Activated CD8-positive, alpha-beta T cell treated with anti-CD3 and anti-CD28 coated beads, Interleukin-2, amount 10 ng/mL, durations not matched to agents 7 days and 5 days (primary cell): Measurements from ENCODE around the gene MRPL54. TPM values are rescaled to one million over a fixed set of nuclear protein-coding genes. Genes with fewer than 3 reads are reported as not detected.
"Not testable (repeated sequence)": the region's sequence is repeated elsewhere in the genome, so short reads cannot be mapped to it uniquely, and the experiment has no call there.

Source experiments
- ATAC-seq: fragments of 150-1000 bp; cut with Tn5 transposase; one replicate; pipeline ENCODE4 v1.10.0; 2021; ENCODE audit warnings: moderate library complexity
- CTCF ChIA-PET: fragments of 350-600 bp; sonication (Branson Sonifier 250); formaldehyde crosslinking; loops from one replicate; lab custom pipeline; 2021; ENCODE audit warnings: antibody characterized with exemption; lab: Charles Lee
- POLR2A ChIA-PET: fragments of 350-600 bp; sonication (Branson Sonifier 250); formaldehyde crosslinking; loops from one replicate; lab custom pipeline; 2021; ENCODE audit warnings: antibody characterized with exemption; lab: Charles Lee
- DNase-seq: peaks from one replicate; pipeline ENCODE4 v3.0.0-alpha.2; 2020
- H3K27ac Mint-ChIP-seq: one replicate; pipeline ENCODE4 v1.8.0; 2021; ENCODE audit warnings: mild to moderate bottlenecking, mixed read lengths
- H3K27me3 Mint-ChIP-seq: one replicate; pipeline ENCODE4 v1.8.0; 2021; ENCODE audit warnings: low read depth, mixed read lengths
- H3K36me3 Mint-ChIP-seq: one replicate; pipeline ENCODE4 v1.8.0; 2021; ENCODE audit warnings: low read depth, mixed read lengths
- H3K4me1 Mint-ChIP-seq: one replicate; pipeline ENCODE4 v1.8.0; 2021; ENCODE audit warnings: low read depth, mixed read lengths
- H3K4me3 Mint-ChIP-seq: one replicate; pipeline ENCODE4 v1.8.0; 2021; ENCODE audit warnings: mild to moderate bottlenecking, mixed read lengths
- H3K9me3 Mint-ChIP-seq: one replicate; pipeline ENCODE4 v1.8.0; 2022; ENCODE audit warnings: mixed read lengths; ENCODE audit not compliant: insufficient read depth
- total RNA-seq, 2 experiments: library from RNA; stranded (reverse); gene quantifications; one replicate each; pipeline ENCODE4 v1.2.3, GENCODE V29; 2021

The MRPL54 gene
- total RNA-seq, 2 experiments from 2014 or later: 66.9 to 71.4 TPM

DNA sequence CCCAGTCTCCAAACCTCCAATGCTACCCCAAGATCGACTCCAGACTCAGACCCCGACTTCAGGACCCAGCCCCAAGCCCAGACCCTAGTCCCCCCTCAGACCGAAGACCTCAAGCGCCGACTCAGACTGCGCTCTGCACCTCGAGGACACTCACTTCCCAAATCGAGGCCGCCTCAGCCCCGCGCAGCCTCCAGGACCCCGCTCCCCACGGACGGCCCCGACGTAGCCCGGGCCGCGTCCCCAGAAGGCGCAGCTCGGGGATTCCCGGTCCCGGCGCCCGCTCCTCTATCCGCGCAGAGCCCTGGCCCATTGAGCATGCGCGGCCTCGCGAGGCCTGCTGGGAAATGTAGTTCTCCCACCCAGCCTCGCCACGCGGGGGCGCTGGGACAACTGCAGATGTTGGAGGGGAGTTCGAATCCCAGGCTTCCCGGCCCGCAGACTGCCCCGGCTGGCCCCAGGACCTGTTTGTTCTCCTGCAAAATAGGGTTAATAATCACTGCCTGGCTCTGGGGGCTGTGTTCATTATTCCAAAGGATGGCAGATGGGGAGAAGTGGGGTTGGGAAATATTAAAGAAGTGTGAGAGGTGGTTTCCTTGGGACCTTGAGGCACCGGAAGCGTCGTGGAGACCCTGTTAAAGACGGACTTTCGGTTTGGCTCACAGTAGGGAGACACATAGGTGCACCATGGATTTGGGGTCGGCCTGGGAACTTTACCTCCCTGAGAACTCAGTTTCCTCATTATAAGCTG is 926 bp upstream of the MRPL54 start, which contains the start of gene APBA3:
APBA3 (minus strand) TSS at position 311 of the 748 bp plus-strand sequence. CDS start 1,428 bp downstream, outside the sequence.
- peak within 1 kb of the TSS; percentile 96 for H3K4me3 Mint-ChIP-seq
- POLR2A ChIA-PET: interaction anchor here (0.6 to 2.2 kb wide), 11 partner anchors 8 to 581 kb away, joined by 4 to 8 read pairs (median 5); partner anchors contain the start of gene YJU2
- H3K4me1 Mint-ChIP-seq: peaks cover 41% of the 10 kb centered on the region
- no peaks in the 10 kb centered on the region for H3K9me3 Mint-ChIP-seq
- H3K27ac Mint-ChIP-seq: peak within 1 kb of the TSS; percentile 100
- CTCF ChIA-PET: interaction anchor here (1.0 to 4.5 kb wide), 23 partner anchors 8 to 379 kb away, joined by 3 to 40 read pairs (median 7); partner anchors contain the start of gene DAPK3
- H3K36me3 Mint-ChIP-seq: peaks cover 30% of the 10 kb centered on the region
- peak; percentile 54 for ATAC-seq
- DNase-seq: peak; percentile 95
- no peaks in the 10 kb centered on the region for H3K27me3 Mint-ChIP-seq

DNA sequence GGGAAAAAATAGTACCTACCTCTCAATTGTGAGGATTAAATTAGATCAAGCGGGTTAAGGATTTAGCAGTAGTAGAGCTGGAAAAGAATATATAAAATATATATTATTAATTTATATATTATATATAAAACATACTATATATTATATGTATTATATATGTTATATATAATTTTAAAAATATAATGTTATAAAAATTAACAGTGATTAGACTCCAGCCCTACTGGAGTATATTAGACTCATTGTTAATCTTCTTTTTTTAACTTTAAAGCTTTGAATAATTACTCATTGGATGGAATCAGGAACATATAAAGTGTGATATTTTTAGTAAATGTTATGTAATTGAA is 380 bp upstream of the MRPL54 start:
- ChIA-PET POLR2A (interaction anchor here (0.6 to 2.2 kb wide), 13 partner anchors 9 to 580 kb away, joined by 3 to 8 read pairs (median 5); partner anchors contain the start of genes ANKRD24 and YJU2), CTCF (interaction anchor here (0.7 to 4.5 kb wide), 24 partner anchors 9 to 619 kb away, joined by 3 to 40 read pairs (median 6); partner anchors contain the start of genes DAPK3 and MATK)
- DNase-seq (no peak), ATAC-seq (no peak)
- Mint-ChIP-seq H3K4me1 (peaks cover 45% of the 10 kb centered on the region), H3K27ac (peak overlapping the region; percentile 100), H3K9me3 (no peaks in the 10 kb centered on the region), H3K36me3 (peaks cover 31% of the 10 kb centered on the region), H3K4me3 (peak overlapping the region; percentile 96), H3K27me3 (no peaks in the 10 kb centered on the region)

GRCh38 chr19:3765121-3765520 is 2.6 kb downstream of the MRPL54 start:
- Mint-ChIP-seq H3K4me3 (no peak overlapping the region), H3K9me3 (no peaks in the 10 kb centered on the region), H3K27ac (no peak overlapping the region), H3K36me3 (peaks cover 28% of the 10 kb centered on the region), H3K4me1 (peaks cover 46% of the 10 kb centered on the region), H3K27me3 (no peaks in the 10 kb centered on the region)
- ATAC-seq (no peak), DNase-seq (no peak)
- POLR2A ChIA-PET: no interaction called here
- CTCF ChIA-PET: no interaction called here

GRCh38 chr19:3765757-3766156 is 3.3 kb downstream of the MRPL54 start:
- Mint-ChIP-seq H3K36me3 (peaks cover 28% of the 10 kb centered on the region), H3K4me1 (peaks cover 39% of the 10 kb centered on the region)
- H3K27ac Mint-ChIP-seq, CTCF ChIA-PET, H3K4me3 Mint-ChIP-seq, H3K27me3 Mint-ChIP-seq, DNase-seq, ATAC-seq, H3K9me3 Mint-ChIP-seq: not testable (repeated sequence)
- POLR2A ChIA-PET: interaction anchor here (0.8 kb wide), 1 partner anchor 47 kb away, joined by 3 read pairs; no protein-coding TSS in a partner anchor

GRCh38 chr19:3766520-3766919 is 4.0 kb downstream of the MRPL54 start:
- Mint-ChIP-seq H3K4me1 (peaks cover 33% of the 10 kb centered on the region), H3K27ac (peak overlapping the region; percentile 85), H3K27me3 (no peaks in the 10 kb centered on the region), H3K4me3 (no peak overlapping the region), H3K9me3 (no peaks in the 10 kb centered on the region), H3K36me3 (peaks cover 26% of the 10 kb centered on the region)
- ChIA-PET POLR2A (interaction anchor here (0.8 kb wide), 1 partner anchor 46 kb away, joined by 3 read pairs; no protein-coding TSS in a partner anchor), CTCF (interaction anchor here (0.6 kb wide), 1 partner anchor 32 kb away, joined by 4 read pairs; no protein-coding TSS in a partner anchor)
- DNase-seq: peak; percentile 55
- ATAC-seq: no peak

GRCh38 chr19:3767050-3767449 is 4.6 kb downstream of the MRPL54 start:
- Mint-ChIP-seq H3K27ac (peak overlapping the region; percentile 85), H3K36me3 (peaks cover 26% of the 10 kb centered on the region), H3K4me3 (no peak overlapping the region), H3K9me3 (no peaks in the 10 kb centered on the region), H3K27me3 (no peaks in the 10 kb centered on the region), H3K4me1 (peaks cover 28% of the 10 kb centered on the region)
- ChIA-PET CTCF (interaction anchor here (0.6 to 0.7 kb wide), 2 partner anchors 32 to 55 kb away, joined by 3 to 4 read pairs; no protein-coding TSS in a partner anchor), POLR2A (interaction anchor here (0.6 kb wide), 1 partner anchor 554 kb away, joined by 4 read pairs; no protein-coding TSS in a partner anchor)
- ATAC-seq (no peak), DNase-seq (no peak)

GRCh38 chr19:3768015-3768747 is 5.7 kb downstream of the MRPL54 start:
- Mint-ChIP-seq H3K4me3 (no peak overlapping the region), H3K36me3 (peaks cover 19% of the 10 kb centered on the region), H3K27ac (no peak overlapping the region), H3K9me3 (no peaks in the 10 kb centered on the region), H3K27me3 (no peaks in the 10 kb centered on the region), H3K4me1 (peaks cover 29% of the 10 kb centered on the region)
- ChIA-PET POLR2A (no interaction called here), CTCF (no interaction called here)
- no peak for DNase-seq
- no peak for ATAC-seq

DNA sequence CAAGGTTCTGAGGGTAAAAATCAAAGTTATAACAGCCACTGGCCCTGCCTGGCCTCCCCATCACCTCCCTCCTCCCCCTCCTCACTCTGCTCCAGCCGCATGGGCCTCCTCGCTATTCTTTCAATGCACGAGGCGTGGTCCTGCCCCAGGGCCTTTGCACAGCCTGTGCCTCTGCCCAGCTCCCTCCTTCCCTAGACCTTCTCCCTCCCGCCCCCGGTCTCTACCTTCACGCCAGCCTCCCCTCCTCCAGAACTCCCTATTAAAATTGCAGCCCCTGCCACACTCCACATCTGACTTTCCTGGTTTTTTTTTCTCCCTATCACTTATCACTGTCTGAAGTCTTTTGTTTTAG is 6.2 kb downstream of the MRPL54 start:
- no peaks in the 10 kb centered on the region for H3K9me3 Mint-ChIP-seq
- H3K27ac Mint-ChIP-seq: no peak overlapping the region
- ATAC-seq: no peak
- no peaks in the 10 kb centered on the region for H3K27me3 Mint-ChIP-seq
- peaks cover 17% of the 10 kb centered on the region for H3K36me3 Mint-ChIP-seq
- CTCF ChIA-PET: no interaction called here
- H3K4me3 Mint-ChIP-seq: no peak overlapping the region
- H3K4me1 Mint-ChIP-seq: peaks cover 27% of the 10 kb centered on the region
- POLR2A ChIA-PET: no interaction called here
- DNase-seq: no peak

DNA sequence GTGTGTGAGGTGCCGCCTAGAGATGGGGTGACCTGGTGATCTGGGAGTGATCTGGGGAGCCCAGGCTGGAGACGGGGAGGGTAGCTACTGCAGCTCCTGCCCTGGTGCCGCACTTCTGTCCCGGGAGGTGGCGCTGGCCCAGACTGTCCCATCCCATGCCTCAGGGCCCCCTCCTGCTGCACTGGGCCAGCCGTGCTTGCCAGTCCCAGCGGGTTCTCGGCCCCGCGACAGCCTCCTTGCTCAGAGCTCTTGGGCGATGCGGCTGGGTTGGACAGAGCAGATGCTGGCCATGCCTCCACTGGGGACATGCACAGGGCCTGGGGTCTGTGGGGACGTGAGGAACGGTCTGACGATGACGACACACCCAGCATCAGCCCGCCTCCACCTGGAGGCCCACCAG is 7.0 kb downstream of the MRPL54 start:
- ChIA-PET POLR2A (interaction anchor here (0.6 kb wide), 1 partner anchor 9 kb away, joined by 4 read pairs; no protein-coding TSS in a partner anchor), CTCF (no interaction called here)
- ATAC-seq (no peak), DNase-seq (no peak)
- H3K27me3 Mint-ChIP-seq: no peaks in the 10 kb centered on the region
- H3K9me3 Mint-ChIP-seq: no peaks in the 10 kb centered on the region
- H3K36me3 Mint-ChIP-seq: peaks cover 17% of the 10 kb centered on the region
- peaks cover 27% of the 10 kb centered on the region for H3K4me1 Mint-ChIP-seq
- no peak overlapping the region for H3K27ac Mint-ChIP-seq
- no peak overlapping the region for H3K4me3 Mint-ChIP-seq

DNA sequence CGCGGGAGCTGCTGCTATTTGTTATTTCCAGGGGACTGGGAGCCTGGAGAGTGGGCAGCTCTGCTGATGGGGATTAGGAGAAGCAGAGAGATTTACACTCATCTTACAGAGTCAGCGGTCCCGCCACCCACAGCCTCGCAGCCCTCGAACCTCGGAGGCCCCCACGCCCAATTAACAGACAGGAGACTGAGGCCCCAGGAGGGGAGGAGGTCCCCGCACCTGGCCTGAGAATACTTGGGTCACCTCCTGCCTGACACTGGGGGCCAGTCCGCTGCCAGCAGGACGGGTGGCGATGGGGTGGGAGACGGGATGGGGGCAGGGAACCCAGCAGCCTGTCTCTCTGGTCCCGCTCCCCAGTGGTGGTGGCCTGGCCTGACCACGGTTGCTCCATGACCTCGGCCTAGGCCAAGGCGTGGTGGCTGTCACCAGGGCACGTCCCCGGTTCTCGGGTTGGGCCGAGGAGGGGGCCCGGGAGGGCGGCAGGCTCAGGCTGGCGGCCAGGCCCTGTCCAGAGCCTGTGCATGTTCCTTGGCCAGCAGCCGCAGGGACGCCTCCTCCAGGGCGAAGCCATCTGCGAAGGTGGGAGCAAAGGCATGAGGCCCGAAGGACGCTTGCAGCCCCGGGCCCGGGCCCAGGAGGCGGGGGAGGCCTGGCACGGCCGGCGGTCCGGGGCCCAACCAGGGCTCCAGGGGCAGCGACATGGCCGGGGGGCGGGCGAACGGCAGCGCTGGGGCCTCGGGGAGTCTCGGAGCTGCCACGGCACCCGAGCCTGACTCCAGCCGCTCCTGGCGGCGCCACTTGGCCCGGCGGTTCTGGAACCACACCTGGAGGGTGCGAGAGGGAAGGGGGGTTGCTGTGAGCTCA is 7.9 kb downstream of the MRPL54 start:
- Mint-ChIP-seq H3K9me3 (no peaks in the 10 kb centered on the region), H3K4me1 (peaks cover 27% of the 10 kb centered on the region), H3K27me3 (no peaks in the 10 kb centered on the region), H3K27ac (peak overlapping the region; percentile 25), H3K36me3 (peaks cover 17% of the 10 kb centered on the region), H3K4me3 (no peak overlapping the region)
- DNase-seq: no peak
- ChIA-PET CTCF (no interaction called here), POLR2A (interaction anchor here (1.2 kb wide), 1 partner anchor 8 kb away, joined by 8 read pairs; the partner anchor contains the start of gene MRPL54)
- no peak for ATAC-seq
